ENCODE results near the gene STK35.

The STK35 gene

DNA sequence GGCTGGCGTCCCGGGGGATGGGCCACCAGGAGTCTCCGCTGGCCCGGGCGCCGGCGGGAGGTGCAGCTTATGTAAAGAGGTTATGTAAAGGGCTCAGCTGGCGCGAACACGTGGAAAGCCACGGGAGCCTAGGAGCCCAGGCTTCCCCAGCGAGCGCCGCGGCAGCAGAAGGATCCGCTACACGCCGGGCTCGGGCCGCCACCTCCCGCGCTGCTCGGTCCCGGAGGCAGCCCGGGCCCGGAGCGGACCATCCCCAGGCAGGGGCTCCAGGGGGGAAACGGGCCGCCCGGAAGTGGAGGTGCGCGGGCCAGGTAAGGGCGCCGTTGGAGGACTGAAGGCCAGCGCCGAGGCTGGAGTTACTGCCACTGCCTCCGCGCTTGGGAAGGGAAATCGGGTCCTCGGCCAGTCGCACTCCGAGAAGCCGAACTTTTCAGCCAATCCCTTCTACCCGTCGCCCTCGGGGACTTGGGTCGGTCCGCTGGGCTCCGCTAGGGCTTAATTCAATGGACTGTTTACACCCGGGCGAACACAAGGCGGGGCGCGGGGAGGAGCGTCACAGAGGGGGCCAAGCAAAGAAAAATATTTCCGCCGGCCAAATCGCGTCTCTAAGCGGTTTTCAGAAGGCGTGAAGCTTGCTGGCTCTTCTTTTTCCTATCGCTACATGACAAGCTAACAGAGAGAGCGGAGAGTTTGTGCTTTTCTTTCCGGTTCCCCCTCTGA, 398 bp downstream of the STK35 start:
- TF ChIP-seq CTCF (IDR thresholded peaks at IDR 0.05; ENCODE audit: low read depth, low read length, missing control alignments), result peak; percentile 12
- peak overlapping the region; percentile 93 for H3K4me3 ChIP-seq (ENCODE audit: low read depth, low read length)
- no peaks in the 10 kb centered on the region for H3K27me3 ChIP-seq (replicated peaks)
- DNase-seq, result peak; percentile 90
- H3K36me3 ChIP-seq (replicated peaks), result no peaks in the 10 kb centered on the region
- in situ Hi-C loops (cut with HindIII; ENCODE audit: low pct_ligation_motif_present, low sequenced_read_pairs), result no loop called here
- peak overlapping the region; percentile 100 for H3K27ac ChIP-seq

DNA sequence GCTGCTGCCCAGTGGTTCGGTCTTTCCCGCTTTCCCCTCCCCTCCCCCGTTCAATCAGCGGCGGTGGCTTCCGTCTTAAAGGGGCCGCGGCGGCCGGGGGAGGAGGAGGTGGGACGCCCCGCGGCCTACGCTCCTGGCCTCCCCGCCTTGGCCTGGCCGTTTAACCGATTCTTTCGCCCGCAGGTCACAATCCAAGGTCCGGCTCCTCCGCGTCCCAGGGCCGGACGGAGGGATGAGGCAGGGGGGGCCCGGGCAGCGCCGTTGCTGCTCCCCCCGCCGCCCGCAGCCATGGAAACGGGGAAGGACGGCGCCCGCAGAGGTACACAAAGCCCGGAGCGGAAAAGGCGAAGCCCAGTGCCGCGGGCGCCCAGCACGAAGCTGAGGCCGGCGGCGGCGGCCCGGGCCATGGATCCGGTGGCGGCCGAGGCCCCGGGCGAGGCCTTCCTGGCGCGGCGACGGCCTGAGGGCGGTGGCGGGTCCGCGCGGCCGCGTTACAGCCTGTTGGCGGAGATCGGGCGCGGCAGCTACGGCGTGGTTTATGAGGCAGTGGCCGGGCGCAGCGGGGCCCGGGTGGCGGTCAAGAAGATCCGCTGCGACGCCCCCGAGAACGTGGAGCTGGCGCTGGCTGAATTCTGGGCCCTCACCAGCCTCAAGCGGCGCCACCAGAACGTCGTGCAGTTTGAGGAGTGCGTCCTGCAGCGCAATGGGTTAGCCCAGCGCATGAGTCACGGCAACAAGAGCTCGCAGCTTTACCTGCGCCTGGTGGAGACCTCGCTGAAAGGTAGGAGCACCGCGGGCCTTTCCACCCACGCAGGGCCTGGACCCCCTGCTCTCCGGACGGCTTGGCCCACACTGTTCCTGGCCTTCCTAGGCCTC, 1.2 kb downstream of the STK35 start:
- DNase-seq, result peak; percentile 54
- peak overlapping the region; percentile 93 for H3K4me3 ChIP-seq (ENCODE audit: low read depth, low read length)
- no peaks in the 10 kb centered on the region for H3K27me3 ChIP-seq (replicated peaks)
- peak overlapping the region; percentile 100 for H3K27ac ChIP-seq
- no peak for TF ChIP-seq CTCF (IDR thresholded peaks at IDR 0.05; ENCODE audit: low read depth, low read length, missing control alignments)
- H3K36me3 ChIP-seq (replicated peaks), result no peaks in the 10 kb centered on the region
- in situ Hi-C loops (cut with HindIII; ENCODE audit: low pct_ligation_motif_present, low sequenced_read_pairs), result no loop called here

GRCh38 chr20:2103461-2104153, 2.0 kb downstream of the STK35 start:
- DNase-seq, result no peak
- peak overlapping the region; percentile 93 for H3K4me3 ChIP-seq (ENCODE audit: low read depth, low read length)
- H3K27ac ChIP-seq, result peak overlapping the region; percentile 100
- in situ Hi-C loops (cut with HindIII; ENCODE audit: low pct_ligation_motif_present, low sequenced_read_pairs), result no loop called here
- no peaks in the 10 kb centered on the region for H3K36me3 ChIP-seq (replicated peaks)
- no peak for TF ChIP-seq CTCF (IDR thresholded peaks at IDR 0.05; ENCODE audit: low read depth, low read length, missing control alignments)
- no peaks in the 10 kb centered on the region for H3K27me3 ChIP-seq (replicated peaks)

DNA sequence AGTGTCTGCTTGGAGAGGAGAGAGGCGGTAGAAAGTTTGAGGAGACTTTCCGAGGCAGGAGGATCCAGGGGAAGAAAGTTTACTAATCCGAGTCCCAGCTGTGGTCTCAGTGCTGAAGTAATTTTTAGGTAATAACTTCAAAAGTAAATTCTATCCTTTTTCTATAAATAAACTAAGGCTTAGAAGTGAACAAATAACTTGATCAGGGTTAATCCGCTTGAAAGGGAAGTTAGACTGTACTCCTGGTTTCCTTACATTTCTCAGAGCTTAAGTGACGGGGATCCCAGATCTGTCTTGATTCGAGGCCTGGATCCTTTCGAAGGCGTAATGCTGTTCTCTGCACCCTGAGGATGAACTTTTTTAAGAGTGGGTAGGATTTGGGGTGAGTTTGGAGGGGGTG, 2.6 kb downstream of the STK35 start:
- no peak for TF ChIP-seq CTCF (IDR thresholded peaks at IDR 0.05; ENCODE audit: low read depth, low read length, missing control alignments)
- DNase-seq, result no peak
- Histone ChIP-seq H3K36me3 (replicated peaks) (no peaks in the 10 kb centered on the region), H3K27ac (no peak overlapping the region), H3K4me3 (ENCODE audit: low read depth, low read length) (peak overlapping the region; percentile 93), H3K27me3 (replicated peaks) (no peaks in the 10 kb centered on the region)
- in situ Hi-C loops (cut with HindIII; ENCODE audit: low pct_ligation_motif_present, low sequenced_read_pairs), result no loop called here

- TF ChIP-seq CTCF (IDR thresholded peaks at IDR 0.05; ENCODE audit: low read depth, low read length, missing control alignments), result no peak
- in situ Hi-C loops (cut with HindIII; ENCODE audit: low pct_ligation_motif_present, low sequenced_read_pairs), result no loop called here
- H3K4me3 ChIP-seq (ENCODE audit: low read depth, low read length), result no peak overlapping the region
- H3K36me3 ChIP-seq (replicated peaks), result no peaks in the 10 kb centered on the region
- no peak overlapping the region for H3K27ac ChIP-seq
- H3K27me3 ChIP-seq (replicated peaks), result no peaks in the 10 kb centered on the region
- no peak for DNase-seq
Observed at GRCh38 chr20:2108498-2108897, 6.9 kb downstream of the STK35 start.

Data from brain microvascular endothelial cell (primary cell).